ENCODE measurements around the gene ASB18.

The ASB18 gene

DNA sequence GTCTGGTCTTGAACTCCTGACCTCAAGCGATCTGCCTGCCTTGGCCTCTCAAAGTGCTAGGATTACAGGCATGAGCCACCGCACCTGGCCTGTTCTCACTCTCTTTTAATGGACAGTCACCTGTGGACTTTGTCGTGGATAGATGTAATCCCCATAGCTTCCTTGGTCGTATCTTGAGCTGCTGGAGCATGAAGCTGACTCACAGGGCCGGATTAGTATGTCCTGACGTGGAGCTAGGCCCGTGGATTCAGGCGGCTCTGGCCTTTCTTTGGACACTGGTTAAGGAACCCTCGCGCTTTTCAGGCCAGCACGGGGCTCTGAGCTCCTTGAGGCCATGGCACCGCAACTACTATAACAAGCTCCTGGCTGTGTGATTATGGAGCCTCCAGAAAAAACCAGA lies 68.5 kb downstream of the ASB18 start:
- TF ChIP-seq FOXP2 (optimal IDR thresholded peaks at IDR 0.05; ENCODE audit: borderline replicate concordance, extremely low read depth, extremely low read length, insufficient read depth) = no peak
- TF ChIP-seq TAF1 (IDR thresholded peaks at IDR 0.05; ENCODE audit: borderline replicate concordance, insufficient read depth, low read length) = no peak
- TF ChIP-seq, protein P1, sequence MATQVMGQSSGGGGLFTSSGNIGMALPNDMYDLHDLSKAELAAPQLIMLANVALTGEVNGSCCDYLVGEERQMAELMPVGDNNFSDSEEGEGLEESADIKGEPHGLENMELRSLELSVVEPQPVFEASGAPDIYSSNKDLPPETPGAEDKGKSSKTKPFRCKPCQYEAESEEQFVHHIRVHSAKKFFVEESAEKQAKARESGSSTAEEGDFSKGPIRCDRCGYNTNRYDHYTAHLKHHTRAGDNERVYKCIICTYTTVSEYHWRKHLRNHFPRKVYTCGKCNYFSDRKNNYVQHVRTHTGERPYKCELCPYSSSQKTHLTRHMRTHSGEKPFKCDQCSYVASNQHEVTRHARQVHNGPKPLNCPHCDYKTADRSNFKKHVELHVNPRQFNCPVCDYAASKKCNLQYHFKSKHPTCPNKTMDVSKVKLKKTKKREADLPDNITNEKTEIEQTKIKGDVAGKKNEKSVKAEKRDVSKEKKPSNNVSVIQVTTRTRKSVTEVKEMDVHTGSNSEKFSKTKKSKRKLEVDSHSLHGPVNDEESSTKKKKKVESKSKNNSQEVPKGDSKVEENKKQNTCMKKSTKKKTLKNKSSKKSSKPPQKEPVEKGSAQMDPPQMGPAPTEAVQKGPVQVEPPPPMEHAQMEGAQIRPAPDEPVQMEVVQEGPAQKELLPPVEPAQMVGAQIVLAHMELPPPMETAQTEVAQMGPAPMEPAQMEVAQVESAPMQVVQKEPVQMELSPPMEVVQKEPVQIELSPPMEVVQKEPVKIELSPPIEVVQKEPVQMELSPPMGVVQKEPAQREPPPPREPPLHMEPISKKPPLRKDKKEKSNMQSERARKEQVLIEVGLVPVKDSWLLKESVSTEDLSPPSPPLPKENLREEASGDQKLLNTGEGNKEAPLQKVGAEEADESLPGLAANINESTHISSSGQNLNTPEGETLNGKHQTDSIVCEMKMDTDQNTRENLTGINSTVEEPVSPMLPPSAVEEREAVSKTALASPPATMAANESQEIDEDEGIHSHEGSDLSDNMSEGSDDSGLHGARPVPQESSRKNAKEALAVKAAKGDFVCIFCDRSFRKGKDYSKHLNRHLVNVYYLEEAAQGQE (IDR thresholded peaks at IDR 0.05; ENCODE audit: insufficient read depth in 1 of 2, low read depth in 2 of 2, low read length in 2 of 2) = no peak

DNA sequence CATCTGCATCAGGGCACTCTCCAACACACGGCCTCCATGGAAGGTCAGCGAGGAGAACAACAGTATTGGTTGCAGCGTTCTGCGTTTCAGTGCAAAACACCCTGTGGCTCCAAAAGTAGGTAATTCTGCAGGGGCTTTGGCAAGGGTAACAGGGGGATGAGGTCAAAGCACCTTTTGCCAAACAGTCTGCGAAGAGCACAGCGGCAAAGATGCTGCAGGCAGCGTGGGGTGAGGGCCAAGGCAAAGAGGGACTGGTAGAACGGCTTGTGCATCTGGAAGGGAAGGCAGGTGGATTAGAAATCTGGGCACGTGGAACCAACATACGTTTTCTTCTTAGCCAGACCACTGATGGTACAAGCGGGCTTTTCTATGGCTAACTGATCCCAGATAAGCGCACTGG lies 69.4 kb downstream of the ASB18 start:
- no peak for TF ChIP-seq SIN3A (IDR thresholded peaks at IDR 0.05; ENCODE audit: borderline replicate concordance, insufficient read depth, low read length)
- no peak for TF ChIP-seq POLR2AphosphoS5 (IDR thresholded peaks at IDR 0.05; ENCODE audit: low read depth, low read length)
- TF ChIP-seq, protein P1 (IDR thresholded peaks at IDR 0.05; ENCODE audit: insufficient read depth in 1 of 2, low read depth in 2 of 2, low read length in 2 of 2) = no peak

DNA sequence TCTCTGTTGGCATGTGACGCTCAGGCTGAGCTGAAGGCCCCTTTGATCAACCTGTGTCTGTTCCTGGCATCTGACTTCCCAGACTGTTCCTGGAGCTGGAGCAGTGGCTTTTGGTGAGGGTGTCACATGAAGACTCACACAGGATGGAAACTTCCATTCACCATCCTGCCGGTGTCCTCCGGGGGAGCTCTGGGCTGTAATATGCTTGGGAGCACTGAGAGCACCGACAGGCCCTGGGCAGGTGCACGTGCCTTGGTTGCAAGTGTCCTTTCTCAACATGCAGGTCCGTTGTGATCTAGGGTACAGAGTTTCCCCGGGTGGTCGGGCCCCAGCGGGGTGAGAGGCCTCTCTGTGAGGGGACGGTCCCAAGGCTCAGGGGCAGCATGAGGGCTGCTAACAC lies 71.2 kb downstream of the ASB18 start:
- TF ChIP-seq TAF1 (IDR thresholded peaks at IDR 0.05; ENCODE audit: borderline replicate concordance, insufficient read depth, low read length) = no peak
- TF ChIP-seq, protein P1 (IDR thresholded peaks at IDR 0.05; ENCODE audit: insufficient read depth in 1 of 2, low read depth in 2 of 2, low read length in 2 of 2) = no peak
- TF ChIP-seq POLR2AphosphoS5 (IDR thresholded peaks at IDR 0.05; ENCODE audit: low read depth, low read length) = no peak
- TF ChIP-seq SIN3A (IDR thresholded peaks at IDR 0.05; ENCODE audit: borderline replicate concordance, insufficient read depth, low read length) = no peak

DNA sequence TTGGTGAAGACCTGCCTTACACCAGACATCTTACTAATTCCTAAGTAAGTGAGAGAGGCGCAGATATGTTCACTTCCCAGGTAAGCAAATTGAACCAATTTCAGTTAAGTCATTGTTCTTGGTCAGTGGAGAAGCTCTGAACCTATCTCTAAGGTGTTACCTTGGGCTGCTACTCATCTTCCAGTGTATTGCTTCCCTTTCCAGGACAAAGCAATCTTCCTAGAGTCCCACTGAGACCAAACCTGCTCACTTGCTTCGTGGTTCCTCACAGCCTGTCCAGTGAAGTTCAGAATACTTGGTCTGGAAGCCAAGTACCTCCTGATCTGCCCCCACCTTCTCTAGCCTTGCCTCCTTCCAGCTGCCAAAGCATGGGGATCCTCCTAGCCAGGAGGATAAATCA lies 73.5 kb downstream of the ASB18 start:
- TF ChIP-seq, protein P1 (IDR thresholded peaks at IDR 0.05; ENCODE audit: insufficient read depth in 1 of 2, low read depth in 2 of 2, low read length in 2 of 2) = no peak
- TF ChIP-seq POLR2AphosphoS5 (IDR thresholded peaks at IDR 0.05; ENCODE audit: low read depth, low read length) (no peak), TAF1 (IDR thresholded peaks at IDR 0.05; ENCODE audit: borderline replicate concordance, insufficient read depth, low read length) (no peak), SIN3A (IDR thresholded peaks at IDR 0.05; ENCODE audit: borderline replicate concordance, insufficient read depth, low read length) (no peak), FOXP2 (optimal IDR thresholded peaks at IDR 0.05; ENCODE audit: borderline replicate concordance, extremely low read depth, extremely low read length, insufficient read depth) (no peak)

DNA sequence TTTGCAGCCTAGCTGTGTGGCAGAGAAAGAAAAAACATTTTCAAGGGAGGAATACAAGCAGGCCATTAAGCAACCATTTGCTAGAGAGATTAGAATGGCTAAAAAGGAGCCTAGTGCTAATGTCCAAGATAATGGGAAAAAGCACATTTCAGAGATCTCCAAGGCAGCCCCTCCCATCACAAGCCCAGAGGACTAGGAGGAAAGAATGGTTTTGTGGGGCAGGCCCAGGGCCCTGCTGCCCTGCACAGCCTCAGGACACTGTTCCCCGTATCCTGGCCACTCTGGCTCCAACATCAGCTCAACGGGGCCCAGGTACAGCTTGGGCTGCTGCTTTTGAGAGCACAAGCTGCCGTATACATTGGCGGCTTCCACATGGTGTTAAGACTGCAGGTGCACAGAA lies 79.5 kb downstream of the ASB18 start:
- no peak for TF ChIP-seq POLR2AphosphoS5 (IDR thresholded peaks at IDR 0.05; ENCODE audit: low read depth, low read length)
- no peak for TF ChIP-seq FOXP2 (optimal IDR thresholded peaks at IDR 0.05; ENCODE audit: borderline replicate concordance, extremely low read depth, extremely low read length, insufficient read depth)
- TF ChIP-seq SIN3A (IDR thresholded peaks at IDR 0.05; ENCODE audit: borderline replicate concordance, insufficient read depth, low read length) = no peak
- no peak for TF ChIP-seq TAF1 (IDR thresholded peaks at IDR 0.05; ENCODE audit: borderline replicate concordance, insufficient read depth, low read length)
